Body of pancreas (tissue), 4 donors: Measurements from ENCODE around the gene COPG1. TPM values are rescaled to one million over a fixed set of nuclear protein-coding genes. Genes with fewer than 3 reads are reported as not detected.
"Not testable (repeated sequence)": the region's sequence is repeated elsewhere in the genome, so short reads cannot be mapped to it uniquely, and the experiment has no call there.

Source experiments
- ATAC-seq: fragments of 150-250 bp; one replicate; pipeline ENCODE4 v1.9.1; 2016
- DNase-seq, 4 donors: peaks; one replicate each; pipeline ENCODE4 v3.0.0-alpha.2; 2019
- H3K27ac ChIP-seq, 4 donors: fragments of 200-600 bp; sonication (generic); 1 replicate in 3 of 4; 2 replicates in 1 of 4; pipeline versions ENCODE4 v1.5.1 to v1.6.1; 2016 to 2019; ENCODE audit warnings: mild to moderate bottlenecking in 1 of 4, mixed read lengths in 1 of 4, moderate library complexity in 1 of 4
- H3K27me3 ChIP-seq, 2 donors: fragments of 200-600 bp; sonication (generic); one replicate each; pipeline ENCODE4 v1.6.0; 2016; ENCODE audit warnings: mild to moderate bottlenecking in 1 of 2
- H3K36me3 ChIP-seq, 2 donors: fragments of 200-600 bp; sonication (generic); replicated peaks in 1 of 2; 2 replicates each; pipeline ENCODE4 v1.5.1; 2016; ENCODE audit warnings: low read depth in 2 of 2; ENCODE audit not compliant: insufficient read depth in 1 of 2
- H3K4me1 ChIP-seq: fragments of 200-600 bp; sonication (generic); one replicate; pipeline ENCODE4 v1.6.0; 2016
- H3K4me3 ChIP-seq, 2 donors: fragments of 200-600 bp; sonication (generic); 1 replicate in 1 of 2; 2 replicates in 1 of 2; pipeline ENCODE4 v1.5.1; 2016 to 2019
- H3K9me3 ChIP-seq, 3 donors: fragments of 200-600 bp; sonication (generic); 1 replicate in 2 of 3; 2 replicates in 1 of 3; pipeline ENCODE4 v1.5.1; 2016
- POLR2A ChIP-seq, 3 donors: fragments of 450-650 bp; IDR thresholded peaks; one replicate each; pipeline ENCODE4 v1.6.1; 2016; ENCODE audit warnings: antibody characterized with exemption in 3 of 3, mild to moderate bottlenecking in 2 of 3
- WGBS, 2 donors: methylation state at CpG; one replicate each; pipeline ENCODE4 v1.1.5; 2017; 5-methylcytosine and 5-hydroxymethylcytosine counted together
- intact Hi-C: fragments of 100-400 bp; cut with DNase I; formaldehyde crosslinking; loops from one replicate; pipeline ENCODE4 v1.15.1; 2023
- total RNA-seq, 2 donors: library from RNA; depleted of rRNA; stranded (reverse); fragments of >200 nt; gene quantifications; one replicate each; pipeline ENCODE4 v1.1.0, GENCODE V29; 2016
- TF ChIP-seq, protein P1 (sequence below), 7 experiments: fragments of 450-650 bp in 4 of 7; fragments of 200-600 bp in 3 of 7; sonication (generic) in 3 of 7; IDR thresholded peaks; one replicate each; pipeline ENCODE4 v1.5.1; 2016 to 2019; ENCODE audit warnings: antibody characterized with exemption in 7 of 7

COPG1 gene
- total RNA-seq, 2 donors from 2014 or later, result 62.6 to 75.0 TPM

DNA sequence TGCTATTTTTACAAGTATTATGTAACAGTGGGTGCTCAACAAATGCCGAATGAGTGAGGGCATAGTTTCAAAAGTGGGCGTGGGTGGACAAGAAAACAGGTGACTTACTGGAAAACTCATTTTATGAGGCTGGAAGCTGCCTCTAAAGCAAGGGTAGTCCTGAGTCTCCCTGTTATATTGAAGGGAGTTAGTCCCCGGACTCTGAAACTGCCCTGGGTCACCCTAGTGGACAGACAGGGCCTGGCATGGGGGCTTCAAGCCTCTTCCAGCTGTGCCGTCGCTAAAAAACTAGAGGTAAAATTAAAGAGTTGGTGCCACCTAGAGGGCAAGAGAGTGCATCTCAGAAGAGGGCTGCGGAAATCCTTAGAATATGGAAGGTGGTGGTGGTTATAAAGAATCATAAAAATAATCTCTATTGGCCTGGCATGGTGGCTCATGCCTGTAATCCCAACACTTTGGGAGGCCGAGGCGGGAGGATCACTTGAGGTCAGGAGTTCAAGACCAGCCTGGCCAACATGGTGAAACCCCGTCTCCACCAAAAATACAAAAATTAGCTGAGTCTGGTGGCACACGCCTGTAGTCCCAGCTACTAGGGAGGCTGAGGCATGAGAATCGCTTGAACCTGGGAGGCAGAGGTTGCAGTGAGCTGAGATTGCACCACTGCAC, 3.6 kb upstream of the COPG1 start:
- not testable (repeated sequence) for H3K4me3 ChIP-seq
- intact Hi-C loops, result loop anchor here (5.0 kb wide), 1 partner anchor 278 kb away; no protein-coding TSS in a partner anchor

DNA sequence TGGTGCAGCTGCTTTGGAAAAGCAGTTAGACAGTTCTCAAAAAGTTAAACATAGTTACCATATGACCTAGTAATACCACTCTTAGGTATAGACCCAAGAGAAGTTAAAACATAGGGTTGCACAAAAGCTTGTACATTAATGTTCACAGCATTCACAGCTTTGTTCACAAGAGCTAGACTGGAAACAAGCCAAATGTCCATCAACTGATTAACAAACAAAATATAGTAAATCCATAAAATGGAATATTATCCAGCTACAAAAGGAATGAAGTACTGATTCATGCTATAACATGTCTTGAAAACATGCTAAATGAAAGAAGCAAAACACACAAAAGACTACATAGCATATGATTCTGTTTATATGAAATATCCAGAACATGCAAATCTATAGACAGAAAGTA, 2.8 kb upstream of the COPG1 start:
- no peaks in the 10 kb centered on the region for H3K9me3 ChIP-seq
- H3K4me3 ChIP-seq, result no peak overlapping the region
- no peaks in the 10 kb centered on the region for H3K27me3 ChIP-seq
- no peak for TF ChIP-seq POLR2A (IDR thresholded peaks at IDR 0.05)
- TF ChIP-seq, protein P1, sequence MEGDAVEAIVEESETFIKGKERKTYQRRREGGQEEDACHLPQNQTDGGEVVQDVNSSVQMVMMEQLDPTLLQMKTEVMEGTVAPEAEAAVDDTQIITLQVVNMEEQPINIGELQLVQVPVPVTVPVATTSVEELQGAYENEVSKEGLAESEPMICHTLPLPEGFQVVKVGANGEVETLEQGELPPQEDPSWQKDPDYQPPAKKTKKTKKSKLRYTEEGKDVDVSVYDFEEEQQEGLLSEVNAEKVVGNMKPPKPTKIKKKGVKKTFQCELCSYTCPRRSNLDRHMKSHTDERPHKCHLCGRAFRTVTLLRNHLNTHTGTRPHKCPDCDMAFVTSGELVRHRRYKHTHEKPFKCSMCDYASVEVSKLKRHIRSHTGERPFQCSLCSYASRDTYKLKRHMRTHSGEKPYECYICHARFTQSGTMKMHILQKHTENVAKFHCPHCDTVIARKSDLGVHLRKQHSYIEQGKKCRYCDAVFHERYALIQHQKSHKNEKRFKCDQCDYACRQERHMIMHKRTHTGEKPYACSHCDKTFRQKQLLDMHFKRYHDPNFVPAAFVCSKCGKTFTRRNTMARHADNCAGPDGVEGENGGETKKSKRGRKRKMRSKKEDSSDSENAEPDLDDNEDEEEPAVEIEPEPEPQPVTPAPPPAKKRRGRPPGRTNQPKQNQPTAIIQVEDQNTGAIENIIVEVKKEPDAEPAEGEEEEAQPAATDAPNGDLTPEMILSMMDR (IDR thresholded peaks at IDR 0.05), result no peak
- no peak for ATAC-seq
- H3K27ac ChIP-seq, result no peak overlapping the region
- DNase-seq, result no peak
- peaks cover 33% of the 10 kb centered on the region for H3K4me1 ChIP-seq
- H3K36me3 ChIP-seq, result no peaks in the 10 kb centered on the region
- intact Hi-C loops, result loop anchor here (5.0 kb wide), 1 partner anchor 279 kb away; no protein-coding TSS in a partner anchor

More for the DNA sequence above, 3.6 kb upstream of the COPG1 start:
- H3K27ac ChIP-seq, result peak overlapping the region in 3 of 4 donors; percentile 20 to 51 (median 26)
- not testable (repeated sequence) for H3K36me3 ChIP-seq, H3K27me3 ChIP-seq, H3K9me3 ChIP-seq
- WGBS, 2 donors, result 17 to 18% methylated on average over 11 of the region's 11 CpGs
- TF ChIP-seq, protein P1 (IDR thresholded peaks at IDR 0.05), result peak; percentile 83 to 99 (median 96)
- peak in 1 of 3 donors; percentile 17 for TF ChIP-seq POLR2A (IDR thresholded peaks at IDR 0.05)
- ATAC-seq (peak; percentile 70), DNase-seq (peak; percentile 76 to 92 (median 84))
- H3K4me1 ChIP-seq, result peaks cover 27% of the 10 kb centered on the region

DNA sequence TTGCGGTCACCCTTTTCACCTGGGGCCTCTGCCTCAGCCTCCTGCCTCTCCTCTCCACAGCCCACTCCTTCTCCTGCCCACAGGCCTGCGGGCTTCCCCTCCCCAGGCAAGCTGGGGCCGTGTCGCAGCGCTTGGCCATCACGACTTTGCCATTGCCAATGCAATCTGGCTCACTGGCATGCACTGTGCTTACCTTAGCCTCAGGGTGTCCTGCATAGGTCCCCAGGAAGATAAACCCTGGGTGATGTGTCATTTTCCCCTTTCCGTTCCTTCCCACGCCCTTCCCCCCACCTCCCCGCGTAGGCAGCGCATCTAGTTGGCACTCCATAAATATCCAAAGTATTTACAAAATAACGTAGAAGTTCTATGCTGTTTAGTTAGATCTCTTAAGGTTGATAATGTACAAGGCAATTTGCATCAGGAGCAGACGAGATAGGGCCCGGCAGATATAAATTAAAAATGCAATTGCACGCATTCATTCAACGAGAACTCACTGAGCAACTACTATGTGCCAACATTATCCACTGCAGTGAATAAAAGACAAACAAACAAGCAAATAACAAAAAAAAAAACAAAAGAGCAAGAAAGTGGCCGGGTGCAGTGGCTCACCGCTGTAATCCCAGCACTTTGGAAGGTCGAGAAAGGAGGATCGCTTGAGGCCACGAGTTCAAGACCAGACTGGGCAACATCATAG, 973 bp upstream of the COPG1 start:
- H3K4me1 ChIP-seq, result peaks cover 39% of the 10 kb centered on the region
- DNase-seq (peak in 3 of 4 donors; percentile 22 to 33 (median 32)), ATAC-seq (no peak)
- WGBS, 2 donors, result 20 to 24% methylated on average over 21 of the region's 21 CpGs
- H3K9me3 ChIP-seq, result no peaks in the 10 kb centered on the region
- no peaks in the 10 kb centered on the region for H3K27me3 ChIP-seq
- TF ChIP-seq, protein P1 (IDR thresholded peaks at IDR 0.05), result no peak
- TF ChIP-seq POLR2A (IDR thresholded peaks at IDR 0.05), result no peak
- intact Hi-C loops, result loop anchor here (5.0 kb wide), 1 partner anchor 281 kb away; no protein-coding TSS in a partner anchor
- H3K4me3 ChIP-seq, result peak overlapping the region; percentile 97 to 99
- H3K36me3 ChIP-seq, result peaks cover 0 to 4% of the 10 kb centered on the region in 2 donors
- H3K27ac ChIP-seq, result peak overlapping the region in 3 of 4 donors; percentile 81 to 95 (median 93)

DNA sequence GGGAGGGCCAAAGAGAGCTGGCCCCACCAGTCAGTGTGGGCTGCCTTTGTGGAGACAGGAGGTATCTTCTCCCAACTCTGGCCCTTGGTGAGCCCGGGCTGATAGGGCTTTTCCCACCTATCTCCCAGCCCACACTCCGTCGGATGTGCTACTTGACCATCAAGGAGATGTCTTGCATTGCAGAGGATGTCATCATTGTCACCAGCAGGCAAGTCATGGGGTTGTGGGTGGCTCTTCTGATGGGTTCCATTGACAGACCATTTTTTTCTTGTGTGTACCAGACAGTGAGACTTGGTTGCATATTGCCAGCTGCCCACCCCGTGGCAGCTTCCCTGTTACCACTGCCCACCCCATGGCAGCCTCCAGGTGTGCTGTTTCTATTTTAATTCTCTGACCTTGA, 3.3 kb downstream of the COPG1 start:
- Histone ChIP-seq H3K4me3 (no peak overlapping the region), H3K4me1 (peaks cover 26% of the 10 kb centered on the region), H3K36me3 (peaks cover 18 to 31% of the 10 kb centered on the region in 2 donors), H3K9me3 (no peaks in the 10 kb centered on the region), H3K27ac (no peak overlapping the region), H3K27me3 (no peaks in the 10 kb centered on the region)
- intact Hi-C loops, result loop anchor here (5.0 kb wide), 1 partner anchor 95 kb away; no protein-coding TSS in a partner anchor
- TF ChIP-seq, protein P1 (IDR thresholded peaks at IDR 0.05), result no peak
- no peak for TF ChIP-seq POLR2A (IDR thresholded peaks at IDR 0.05)
- WGBS, 2 donors, result 71 to 79% methylated on average over 4 of the region's 4 CpGs
- DNase-seq (no peak), ATAC-seq (no peak)
